H1 (cell line): ENCODE measurements around the gene ERH. TPM values are rescaled to one million over a fixed set of nuclear protein-coding genes. Genes with fewer than 3 reads are reported as not detected.

Experiments used
- CTCF ChIA-PET: fragments of 300-600 bp; sonication (Branson Sonifier 250); formaldehyde crosslinking; loops from one replicate; lab custom pipeline; 2021; ENCODE audit not compliant: partially characterized antibody; lab: Charles Lee
- POLR2A ChIA-PET: fragments of 300-600 bp; sonication (Branson Sonifier 250); formaldehyde crosslinking; loops from one replicate; lab custom pipeline; 2021; ENCODE audit warnings: inconsistent platforms; ENCODE audit not compliant: partially characterized antibody; lab: Charles Lee
- DNase-seq, 2 experiments: peaks; one replicate each; pipeline versions ENCODE4 v3.0.0 to v3.0.0-alpha.2; 2010 to 2022; ENCODE audit warnings: low spot score in 2 of 2, low read depth in 1 of 2, mixed read lengths in 1 of 2
- FAIRE-seq: peaks from 2 replicates; lab custom pipeline; 2011; peaks lifted over from hg19 to GRCh38; lab: Jason Lieb, UNC
- H2AFZ ChIP-seq: 2 replicates; pipeline ENCODE4 v1.8.1; 2012; ENCODE audit warnings: low read length, inconsistent platforms
- H2AK5ac ChIP-seq: 2 replicates; pipeline ENCODE4 v1.6.1; 2013; ENCODE audit warnings: low read depth, low read length
- H2BK120ac ChIP-seq: replicated peaks from 2 replicates; pipeline ENCODE3; 2013; ENCODE audit warnings: low read depth, low read length, inconsistent platforms
- H2BK12ac ChIP-seq: 2 replicates; pipeline ENCODE4 v1.6.1; 2013; ENCODE audit warnings: low read depth, low read length
- H2BK15ac ChIP-seq: 2 replicates; pipeline ENCODE4 v1.6.1; 2013; ENCODE audit warnings: low read length
- H2BK20ac ChIP-seq: 2 replicates; pipeline ENCODE4 v1.6.1; 2013; ENCODE audit warnings: low read length
- H2BK5ac ChIP-seq: 2 replicates; pipeline ENCODE4 v1.6.1; 2013; ENCODE audit warnings: low read depth, low read length
- H3K14ac ChIP-seq: 2 replicates; pipeline ENCODE4 v1.6.1; 2013; ENCODE audit warnings: inconsistent platforms; ENCODE audit not compliant: insufficient read length
- H3K18ac ChIP-seq: 2 replicates; pipeline ENCODE4 v1.6.1; 2013; ENCODE audit warnings: low read length; ENCODE audit errors: extremely low read depth
- H3K23ac ChIP-seq: 2 replicates; pipeline ENCODE4 v1.6.1; 2013; ENCODE audit warnings: inconsistent platforms; ENCODE audit not compliant: insufficient read length
- H3K23me2 ChIP-seq: 2 replicates; pipeline ENCODE4 v1.6.1; 2013; ENCODE audit warnings: low read depth, low read length
- H3K27ac ChIP-seq: 2 replicates; pipeline ENCODE4 v1.6.1; 2011; ENCODE audit warnings: low read depth, low read length, inconsistent platforms
- H3K27me3 ChIP-seq, 4 experiments: replicated peaks in 1 of 4; 1 replicate in 1 of 4; 2 replicates in 3 of 4; pipeline versions ENCODE4 v1.6.1 to v1.8.1; 2011 to 2013; ENCODE audit warnings: low read length in 3 of 4, mild to moderate bottlenecking in 3 of 4, inconsistent platforms in 2 of 4, mixed read lengths in 2 of 4, moderate library complexity in 1 of 4; ENCODE audit not compliant: control insufficient read depth in 3 of 4, insufficient read depth in 3 of 4; ENCODE audit errors: extremely low read depth in 1 of 4
- H3K36me3 ChIP-seq, 4 experiments: 2 replicates each; pipeline versions ENCODE4 v1.6.1 to v1.8.1; 2011 to 2013; ENCODE audit warnings: mild to moderate bottlenecking in 4 of 4, low read length in 3 of 4, moderate library complexity in 2 of 4, control low read depth in 1 of 4, inconsistent platforms in 1 of 4; ENCODE audit not compliant: insufficient read depth in 4 of 4, control insufficient read depth in 2 of 4
- H3K4ac ChIP-seq: replicated peaks from 2 replicates; pipeline ENCODE3; 2013; ENCODE audit warnings: low read length, low read depth, mixed read lengths, inconsistent platforms; ENCODE audit not compliant: insufficient read length
- H3K4me1 ChIP-seq, 4 experiments: replicated peaks in 1 of 4; 1 replicate in 1 of 4; 2 replicates in 3 of 4; pipeline versions ENCODE4 v1.6.1 to v1.8.1; 2011 to 2013; ENCODE audit warnings: low read length in 3 of 4, inconsistent platforms in 2 of 4, mixed read lengths in 1 of 4; ENCODE audit not compliant: insufficient read depth in 4 of 4, control insufficient read depth in 3 of 4
- H3K4me2 ChIP-seq, 2 experiments: 2 replicates each; pipeline versions ENCODE4 v1.6.1 to v1.8.1; 2011 to 2013; ENCODE audit warnings: low read depth in 2 of 2, low read length in 2 of 2, control low read depth in 1 of 2, inconsistent platforms in 1 of 2, mild to moderate bottlenecking in 1 of 2; ENCODE audit not compliant: insufficient read depth in 1 of 2
- H3K4me3 ChIP-seq, 4 experiments: fragments of 200-600, 300-600 bp in 1 of 4; sonication (generic), shearing (Covaris generic), sonication (Bioruptor Twin) in 1 of 4; 2 replicates each; pipeline versions ENCODE4 v1.5.1 to v1.8.1; 2011 to 2016; ENCODE audit warnings: low read length in 4 of 4, low read depth in 3 of 4, control low read depth in 2 of 4, inconsistent platforms in 2 of 4, mild to moderate bottlenecking in 2 of 4, mixed read lengths in 1 of 4, moderate library complexity in 1 of 4; ENCODE audit not compliant: insufficient read depth in 2 of 4; ENCODE audit errors: extremely low read depth in 1 of 4
- H3K56ac ChIP-seq: replicated peaks from 2 replicates; pipeline ENCODE3; 2013; ENCODE audit warnings: low read depth, mild to moderate bottlenecking, mixed read lengths, low read length, inconsistent platforms; ENCODE audit not compliant: insufficient read length
- H3K79me1 ChIP-seq: 2 replicates; pipeline ENCODE4 v1.6.1; 2013; ENCODE audit warnings: low read depth, low read length, control low read depth
- H3K79me2 ChIP-seq, 2 experiments: 2 replicates each; pipeline versions ENCODE4 v1.6.1 to v1.8.1; 2012 to 2013; ENCODE audit warnings: low read length in 2 of 2, mild to moderate bottlenecking in 2 of 2, inconsistent platforms in 1 of 2; ENCODE audit not compliant: insufficient read depth in 2 of 2, control insufficient read depth in 1 of 2
- H3K9ac ChIP-seq, 4 experiments: replicated peaks in 1 of 4; 1 replicate in 1 of 4; 2 replicates in 3 of 4; pipeline versions ENCODE4 v1.6.1 to v1.8.1; 2011 to 2013; ENCODE audit warnings: low read depth in 3 of 4, low read length in 3 of 4, control low read depth in 2 of 4, mild to moderate bottlenecking in 2 of 4, moderate library complexity in 2 of 4, inconsistent platforms in 1 of 4; ENCODE audit errors: extremely low read depth in 1 of 4
- H3K9me3 ChIP-seq, 2 experiments: 2 replicates each; pipeline versions ENCODE4 v1.6.1 to v1.8.1; 2012 to 2013; ENCODE audit warnings: mild to moderate bottlenecking in 2 of 2, moderate library complexity in 2 of 2, control low read depth in 1 of 2, inconsistent platforms in 1 of 2, low read depth in 1 of 2, low read length in 1 of 2, mixed read lengths in 1 of 2; ENCODE audit not compliant: insufficient read depth in 2 of 2
- H4K20me1 ChIP-seq, 2 experiments: replicated peaks in 1 of 2; 2 replicates each; pipeline versions ENCODE3 to v1.8.1; 2011 to 2013; ENCODE audit warnings: inconsistent platforms in 2 of 2, low read length in 2 of 2, mild to moderate bottlenecking in 1 of 2; ENCODE audit not compliant: insufficient read depth in 2 of 2, control insufficient read depth in 1 of 2
- H4K5ac ChIP-seq: 2 replicates; pipeline ENCODE4 v1.6.1; 2013; ENCODE audit warnings: low read length, low read depth, mixed read lengths, inconsistent platforms; ENCODE audit not compliant: insufficient read length
- H4K8ac ChIP-seq: 2 replicates; pipeline ENCODE4 v1.8.0; 2013; ENCODE audit warnings: mild to moderate bottlenecking, moderate library complexity, low read length, inconsistent platforms; ENCODE audit not compliant: insufficient read depth; ENCODE audit errors: extremely low read depth
- H4K91ac ChIP-seq: replicated peaks from 2 replicates; pipeline ENCODE3; 2013; ENCODE audit warnings: low read length, mixed read lengths, inconsistent platforms; ENCODE audit not compliant: insufficient read length
- EZH2 ChIP-seq: fragments of 200-600 bp; sonication (generic); IDR thresholded peaks from 2 replicates; pipeline ENCODE4 v1.7.1; 2012; ENCODE audit warnings: low read depth, mild to moderate bottlenecking, moderate library complexity, low read length, inconsistent platforms; ENCODE audit not compliant: severe bottlenecking
- FOSL1 ChIP-seq: IDR thresholded peaks from 2 replicates; pipeline ENCODE4 v1.6.1; 2011; ENCODE audit warnings: mild to moderate bottlenecking, low read depth, low read length, moderate library complexity; ENCODE audit not compliant: insufficient read depth
- GABPA ChIP-seq: IDR thresholded peaks from 2 replicates; pipeline ENCODE4 v1.6.1; 2011; ENCODE audit warnings: mild to moderate bottlenecking, low read length, moderate library complexity, borderline replicate concordance; ENCODE audit not compliant: insufficient read depth
- HDAC2 ChIP-seq, 2 experiments: fragments of 300-600 bp in 1 of 2; sonication (generic) in 1 of 2; IDR thresholded peaks; 2 replicates each; pipeline ENCODE4 v1.6.1; 2011 to 2012; ENCODE audit warnings: low read depth in 2 of 2, low read length in 2 of 2, mild to moderate bottlenecking in 2 of 2, moderate library complexity in 2 of 2, borderline replicate concordance in 1 of 2, inconsistent platforms in 1 of 2
- KDM1A ChIP-seq: fragments of 200-600, 300-600 bp; sonication (generic); IDR thresholded peaks from 2 replicates; pipeline ENCODE4 v1.7.1; 2016; ENCODE audit warnings: mild to moderate bottlenecking, low read length, borderline replicate concordance
- POLR2A ChIP-seq, 2 experiments: IDR thresholded peaks; 1 replicate in 1 of 2; 2 replicates in 1 of 2; pipeline ENCODE4 v1.6.1; 2011; ENCODE audit warnings: low read depth in 2 of 2, low read length in 2 of 2, mild to moderate bottlenecking in 2 of 2; ENCODE audit errors: control extremely low read depth in 1 of 2
- RBBP5 ChIP-seq: IDR thresholded peaks from 2 replicates; pipeline ENCODE4 v1.7.1; 2012; ENCODE audit warnings: low read depth, mild to moderate bottlenecking, inconsistent platforms, low read length, moderate library complexity, borderline replicate concordance
- RFX5 ChIP-seq: IDR thresholded peaks from 2 replicates; pipeline ENCODE4 v1.6.1; 2011; ENCODE audit warnings: low read depth, low read length, improper control_type of control experiment, borderline replicate concordance
- RXRA ChIP-seq: IDR thresholded peaks from 2 replicates; pipeline ENCODE4 v1.6.1; 2011; ENCODE audit warnings: low read depth, mild to moderate bottlenecking, low read length, moderate library complexity; ENCODE audit not compliant: insufficient read depth
- SIX5 ChIP-seq: IDR thresholded peaks from 2 replicates; pipeline ENCODE4 v1.6.1; 2011; ENCODE audit warnings: mild to moderate bottlenecking, low read depth, low read length
- SRF ChIP-seq: IDR thresholded peaks from 2 replicates; pipeline ENCODE4 v1.6.1; 2011; ENCODE audit warnings: mild to moderate bottlenecking, low read depth, low read length, moderate library complexity
- TAF1 ChIP-seq: IDR thresholded peaks from 2 replicates; pipeline ENCODE4 v1.6.1; 2011; ENCODE audit warnings: mild to moderate bottlenecking, low read depth, low read length
- TAF7 ChIP-seq: optimal IDR thresholded peaks from 2 replicates; pipeline ENCODE3; 2011; ENCODE audit warnings: low read depth, mild to moderate bottlenecking, inconsistent platforms, low read length, moderate library complexity, borderline replicate concordance
- WGBS, 2 experiments: shearing (Covaris generic) in 1 of 2; methylation state at CpG; one replicate each; pipeline versions ENCODE4 v1.1.6 to v1.1.7; 2013 to 2015; ENCODE audit warnings: low lambda C conversion rate in 2 of 2, mixed read lengths in 2 of 2, inconsistent platforms in 1 of 2, low coverage in 1 of 2, missing lambda C conversion rate in 1 of 2; ENCODE audit not compliant: insufficient replicate concordance in 2 of 2, insufficient coverage in 1 of 2, insufficient read length in 1 of 2; ENCODE audit errors: extremely low coverage in 1 of 2, missing lambda C conversion rate in 1 of 2; 5-methylcytosine and 5-hydroxymethylcytosine counted together
- polyA plus RNA-seq, 7 experiments: library from polyadenylated mRNA; depleted of rRNA in 3 of 7; stranded (reverse) in 5 of 7; unstranded in 2 of 7; fragments of >200 nt in 5 of 7; fragments of 200-250 nt in 2 of 7; gene quantifications; 1 replicate in 5 of 7; 2 replicates in 1 of 7; 4 replicates in 1 of 7; pipeline versions ENCODE4 v1.2.1 to v1.2.3, GENCODE V29; 2011 to 2013; ENCODE audit warnings: missing spikeins in 2 of 7, mixed read lengths in 2 of 7
- total RNA-seq: library from RNA; stranded (reverse); fragmentation: NEBNext Ultra II Directional; extraction: Animal tissue kit (Norgen Biotek cat#: 25700); gene quantifications from 2 replicates; pipeline ENCODE4 v1.2.1, GENCODE V29; 2021

ERH gene
- total and polyA plus RNA-seq, 2 of the 8 experiments (the other 6 are each of a cell fraction or from before 2014, with no cell fraction given), result 329 to 454 TPM

DNA sequence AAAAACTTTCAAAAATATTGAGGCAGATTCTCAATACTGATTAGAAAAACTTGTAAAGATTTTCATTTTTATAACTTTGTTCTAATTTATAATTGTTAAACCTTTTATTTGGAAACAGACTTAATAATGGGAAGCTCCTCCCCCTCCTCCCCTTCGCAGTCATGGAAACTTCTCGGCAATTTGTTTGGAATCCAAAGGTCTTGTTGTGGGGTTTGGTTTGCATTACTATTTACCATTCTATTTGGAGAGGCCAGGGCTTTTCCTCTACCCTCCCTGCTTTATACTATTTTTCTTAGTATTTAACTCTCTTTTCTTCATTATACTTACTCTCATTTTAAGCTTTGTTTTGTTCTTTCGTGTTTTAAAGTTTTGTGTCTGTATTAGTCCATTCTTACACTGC lies 6.4 kb upstream of the ERH start:
- Histone ChIP-seq H3K9me3 (no peaks in the 10 kb centered on the region), H3K4ac (no peak overlapping the region), H3K14ac (no peak overlapping the region), H2BK120ac (no peak overlapping the region), H2BK12ac (no peak overlapping the region), H3K4me1 (peaks cover 0 to 2% (median 0%) of the 10 kb centered on the region in 4 experiments; a peak in 1 of 7 replicates), H3K4me2 (no peak overlapping the region), H2BK5ac (no peak overlapping the region), H3K79me2 (peaks cover 4 to 68% of the 10 kb centered on the region in 2 experiments), H4K5ac (no peak overlapping the region), H3K23me2 (no peaks in the 10 kb centered on the region), H3K9ac (no peak overlapping the region), H2AK5ac (no peak overlapping the region), H3K4me3 (no peak overlapping the region), H3K23ac (no peak overlapping the region), H3K79me1 (peaks cover 4% of the 10 kb centered on the region; the same call in 1 of the 2 replicates), H3K36me3 (no peaks in the 10 kb centered on the region), H2BK20ac (no peak overlapping the region), H3K56ac (no peak overlapping the region), H3K27me3 (no peaks in the 10 kb centered on the region), H2BK15ac (no peak overlapping the region), H4K8ac (no peak overlapping the region), H3K18ac (no peak overlapping the region), H4K91ac (no peak overlapping the region), H2AFZ (no peak overlapping the region), H4K20me1 (peaks cover 0 to 4% of the 10 kb centered on the region in 2 experiments), H3K27ac (no peak overlapping the region)
- WGBS, 2 experiments, result 80% methylated on average over 3 of the region's 3 CpGs; no CpG with 5 or more reads in 1 of the 2 experiments
- CTCF ChIA-PET, result interaction anchor here (1.2 kb wide), 1 partner anchor 56 kb away, joined by 3 read pairs; no protein-coding TSS in a partner anchor
- no peak for FAIRE-seq
- no peak for DNase-seq
- POLR2A ChIA-PET, result interaction anchor here (1.1 to 1.4 kb wide), 3 partner anchors 18 to 38 kb away, joined by 3 to 4 read pairs (median 3); no protein-coding TSS in a partner anchor
- TF ChIP-seq POLR2A (IDR thresholded peaks at IDR 0.05; ENCODE audit: control extremely low read depth in 1 of 2, low read depth in 2 of 2, low read length in 2 of 2) (no peak), GABPA (no peak), RXRA (no peak), TAF7 (no peak), SRF (no peak), HDAC2 (IDR thresholded peaks at IDR 0.05; ENCODE audit: borderline replicate concordance in 1 of 2, low read depth in 2 of 2, low read length in 2 of 2) (no peak), TAF1 (no peak), FOSL1 (no peak), EZH2 (no peak), KDM1A (no peak), RBBP5 (no peak), RFX5 (no peak), SIX5 (no peak)
